ENCODE results near the gene ATCAY.

Gene ATCAY

DNA sequence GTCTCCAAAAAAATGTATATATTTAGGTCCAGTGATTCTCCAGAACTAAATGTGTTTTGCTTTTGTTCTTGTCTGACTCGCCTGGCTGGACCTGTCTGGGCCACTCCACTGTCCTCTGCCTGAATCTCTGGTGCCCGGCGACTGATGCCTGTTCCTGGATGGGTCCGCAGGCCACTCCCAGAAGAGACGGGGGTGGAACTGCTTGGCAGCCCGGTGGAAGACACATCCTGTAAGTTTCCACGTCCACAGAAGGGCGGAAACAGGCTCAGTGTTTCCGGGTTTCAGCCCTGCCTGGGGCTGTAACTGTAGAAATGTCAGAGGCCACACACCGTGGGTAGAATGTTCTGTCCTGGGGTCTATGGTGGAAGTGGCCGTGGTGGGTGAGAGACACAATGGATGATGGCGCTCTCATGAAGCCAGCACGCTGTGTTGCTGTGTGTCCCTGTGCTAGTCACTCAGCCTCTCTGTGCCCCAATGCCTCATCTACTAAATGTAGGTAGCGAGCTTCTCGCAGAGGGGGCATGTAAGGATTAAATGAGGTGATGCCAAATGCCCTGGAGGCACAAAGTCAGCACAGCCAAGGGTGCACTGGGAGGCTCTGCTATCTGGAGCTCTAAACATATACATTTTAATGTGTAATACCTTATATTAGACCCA lies 22.0 kb downstream of the ATCAY start:
- H3K27ac ChIP-seq (ENCODE audit: low read depth, low read length) = no peak overlapping the region
- H2AFZ ChIP-seq (ENCODE audit: low read length, unreplicated experiment) = no peak overlapping the region
- no peaks in the 10 kb centered on the region for H3K27me3 ChIP-seq (ENCODE audit: insufficient read depth, low read length)
- no peaks in the 10 kb centered on the region for H3K36me3 ChIP-seq (ENCODE audit: insufficient read depth, low read length)
- no peak overlapping the region for H3K4me3 ChIP-seq (ENCODE audit: low read depth, low read length)
- H3K79me2 ChIP-seq (ENCODE audit: control insufficient read depth, insufficient read depth, low read length, unreplicated experiment) = no peaks in the 10 kb centered on the region
- no peaks in the 10 kb centered on the region for H3K4me1 ChIP-seq (ENCODE audit: control insufficient read depth, insufficient read depth, low read length, unreplicated experiment)

DNA sequence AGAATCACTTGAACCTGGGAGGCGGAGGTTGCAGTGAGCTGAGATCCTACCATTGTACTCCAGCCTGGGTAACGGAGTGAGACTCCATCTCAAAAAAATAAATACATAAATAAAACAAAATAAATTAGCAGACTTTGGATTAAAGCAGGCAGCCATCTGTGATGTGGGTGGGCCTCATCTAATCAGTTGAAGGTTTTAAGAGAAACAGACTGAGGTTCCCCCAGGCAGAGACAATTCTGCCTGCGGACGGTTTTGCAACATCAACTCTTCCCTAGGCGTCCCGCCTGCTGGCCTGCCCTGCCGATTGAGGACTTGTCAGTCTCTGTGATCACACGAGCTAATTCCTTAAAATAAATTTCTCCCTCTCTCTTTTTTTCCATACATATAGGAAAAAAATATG lies 23.7 kb downstream of the ATCAY start:
- Histone ChIP-seq H3K79me2 (ENCODE audit: control insufficient read depth, insufficient read depth, low read length, unreplicated experiment) (no peaks in the 10 kb centered on the region), H3K4me1 (ENCODE audit: control insufficient read depth, insufficient read depth, low read length, unreplicated experiment) (no peaks in the 10 kb centered on the region), H3K27me3 (ENCODE audit: insufficient read depth, low read length) (no peaks in the 10 kb centered on the region), H3K36me3 (ENCODE audit: insufficient read depth, low read length) (no peaks in the 10 kb centered on the region), H3K27ac (ENCODE audit: low read depth, low read length) (no peak overlapping the region), H3K4me3 (ENCODE audit: low read depth, low read length) (no peak overlapping the region), H2AFZ (ENCODE audit: low read length, unreplicated experiment) (no peak overlapping the region)

DNA sequence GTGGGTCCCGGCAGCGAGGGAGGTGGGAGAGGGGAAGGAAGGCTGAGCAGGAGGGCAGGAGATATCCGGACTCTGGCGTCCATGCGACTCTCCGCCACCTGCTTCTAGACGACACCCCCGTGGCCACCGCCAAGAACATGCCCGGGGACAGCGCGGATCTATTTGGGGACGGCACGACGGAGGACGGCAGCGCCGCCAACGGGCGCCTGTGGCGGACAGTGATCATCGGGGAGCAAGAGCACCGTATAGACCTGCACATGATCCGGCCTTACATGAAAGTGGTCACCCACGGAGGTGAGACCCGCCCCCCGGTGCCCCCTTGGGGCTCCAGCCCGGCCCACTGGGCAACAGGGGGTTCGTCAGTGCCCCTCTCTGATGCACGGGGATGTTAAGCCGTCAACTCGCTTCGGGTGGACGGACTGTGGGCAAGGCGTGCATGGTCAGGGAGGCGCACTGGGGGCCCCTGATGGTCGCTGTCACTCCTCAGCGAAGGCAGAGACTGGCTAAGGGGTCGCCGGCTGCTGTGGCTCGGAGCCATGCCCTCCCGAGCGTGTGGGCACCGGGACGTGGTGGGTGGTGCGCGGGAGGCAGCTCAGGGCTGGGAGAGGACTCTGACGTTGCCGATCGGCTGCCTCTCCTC lies 27.3 kb downstream of the ATCAY start:
- H3K27me3 ChIP-seq (ENCODE audit: insufficient read depth, low read length) = no peaks in the 10 kb centered on the region
- H2AFZ ChIP-seq (ENCODE audit: low read length, unreplicated experiment) = no peak overlapping the region
- H3K27ac ChIP-seq (ENCODE audit: low read depth, low read length) = no peak overlapping the region
- no peak overlapping the region for H3K4me3 ChIP-seq (ENCODE audit: low read depth, low read length)
- H3K4me1 ChIP-seq (ENCODE audit: control insufficient read depth, insufficient read depth, low read length, unreplicated experiment) = no peaks in the 10 kb centered on the region
- no peaks in the 10 kb centered on the region for H3K36me3 ChIP-seq (ENCODE audit: insufficient read depth, low read length)
- H3K79me2 ChIP-seq (ENCODE audit: control insufficient read depth, insufficient read depth, low read length, unreplicated experiment) = no peaks in the 10 kb centered on the region

DNA sequence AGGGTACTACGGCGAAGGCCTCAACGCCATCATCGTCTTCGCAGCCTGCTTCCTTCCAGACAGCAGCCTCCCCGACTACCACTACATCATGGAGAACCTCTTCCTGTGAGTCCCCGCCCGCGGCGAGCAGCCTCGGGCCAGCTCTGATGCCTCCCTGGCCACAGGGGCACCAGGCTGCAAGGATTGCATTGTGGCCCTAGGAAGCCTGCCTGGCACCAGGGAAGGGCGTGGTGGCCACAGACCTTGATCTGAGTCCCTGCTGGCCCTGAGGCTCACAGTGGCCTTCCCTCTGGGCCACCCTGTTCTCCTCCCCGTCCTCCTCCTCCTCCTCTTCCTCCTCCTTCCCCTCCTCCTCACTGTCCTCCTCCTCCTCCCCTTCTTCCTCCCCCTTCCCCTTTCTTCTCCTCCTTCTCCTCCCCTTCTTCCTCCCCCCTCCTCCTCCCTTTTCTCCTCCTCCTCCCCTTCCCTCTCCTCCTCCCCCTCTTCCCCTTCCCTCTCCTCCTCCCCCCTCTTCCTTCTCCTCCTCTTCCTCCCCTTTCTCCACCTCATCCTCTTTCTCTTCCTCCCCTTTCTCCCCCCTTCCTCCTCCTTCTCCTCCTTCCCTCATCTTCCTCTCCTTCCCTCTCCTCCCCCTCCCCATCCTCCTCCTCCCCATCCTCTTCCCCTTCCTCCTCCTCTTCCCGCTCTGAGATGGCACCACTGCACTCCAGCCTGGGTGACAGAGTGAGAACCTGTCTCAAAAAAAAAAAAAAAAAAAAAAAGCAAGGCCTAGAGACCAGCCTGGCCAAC lies 28.0 kb downstream of the ATCAY start:
- Histone ChIP-seq H3K27me3 (ENCODE audit: insufficient read depth, low read length) (no peaks in the 10 kb centered on the region), H3K79me2 (ENCODE audit: control insufficient read depth, insufficient read depth, low read length, unreplicated experiment) (no peaks in the 10 kb centered on the region), H3K4me1 (ENCODE audit: control insufficient read depth, insufficient read depth, low read length, unreplicated experiment) (no peaks in the 10 kb centered on the region), H3K4me3 (ENCODE audit: low read depth, low read length) (no peak overlapping the region), H2AFZ (ENCODE audit: low read length, unreplicated experiment) (no peak overlapping the region), H3K36me3 (ENCODE audit: insufficient read depth, low read length) (no peaks in the 10 kb centered on the region), H3K27ac (ENCODE audit: low read depth, low read length) (no peak overlapping the region)

DNA sequence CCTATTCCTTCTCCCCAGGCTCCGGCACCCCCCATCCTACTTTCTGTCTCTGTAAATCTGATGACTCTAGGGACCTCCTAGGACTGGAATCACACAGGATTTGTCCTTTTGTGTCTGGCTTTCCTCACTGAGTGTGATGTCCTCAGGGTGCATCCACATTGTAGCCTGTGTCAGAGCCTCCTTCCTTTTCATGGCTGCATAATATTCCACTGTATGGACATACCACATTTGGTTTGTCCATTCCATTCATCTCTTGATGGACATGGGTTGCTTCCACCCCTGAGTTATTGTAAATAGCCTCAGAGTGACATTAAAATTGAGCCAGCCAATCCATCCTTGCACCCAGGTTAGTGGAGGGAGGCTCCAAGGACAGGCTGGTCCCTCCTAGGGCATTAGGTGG lies 29.6 kb downstream of the ATCAY start:
- Histone ChIP-seq H3K4me1 (ENCODE audit: control insufficient read depth, insufficient read depth, low read length, unreplicated experiment) (no peaks in the 10 kb centered on the region), H3K27me3 (ENCODE audit: insufficient read depth, low read length) (no peaks in the 10 kb centered on the region), H3K4me3 (ENCODE audit: low read depth, low read length) (no peak overlapping the region), H2AFZ (ENCODE audit: low read length, unreplicated experiment) (no peak overlapping the region), H3K27ac (ENCODE audit: low read depth, low read length) (no peak overlapping the region), H3K36me3 (ENCODE audit: insufficient read depth, low read length) (no peaks in the 10 kb centered on the region), H3K79me2 (ENCODE audit: control insufficient read depth, insufficient read depth, low read length, unreplicated experiment) (no peaks in the 10 kb centered on the region)

DNA sequence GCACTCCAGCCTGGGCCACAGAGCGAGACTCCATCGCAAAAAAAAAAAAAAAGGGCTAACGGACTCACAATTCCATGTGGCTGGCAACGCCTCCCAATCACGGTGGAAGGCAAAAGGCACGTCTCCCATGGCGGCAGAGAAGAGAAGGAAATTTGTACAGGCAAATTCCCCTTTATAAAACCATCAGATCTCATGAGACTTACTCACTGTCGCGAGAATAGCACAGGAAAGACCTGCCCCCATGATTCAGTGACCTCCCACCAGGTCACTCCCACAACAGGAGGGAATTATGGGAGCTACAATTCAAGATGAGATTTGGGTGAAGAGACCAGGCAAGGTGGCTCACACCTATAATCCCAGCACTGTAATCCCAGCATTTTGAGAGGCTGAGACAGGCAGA lies 33.7 kb downstream of the ATCAY start:
- Histone ChIP-seq H3K27ac (ENCODE audit: low read depth, low read length) (no peak overlapping the region), H3K4me3 (ENCODE audit: low read depth, low read length) (no peak overlapping the region), H2AFZ (ENCODE audit: low read length, unreplicated experiment) (no peak overlapping the region), H3K27me3 (ENCODE audit: insufficient read depth, low read length) (no peaks in the 10 kb centered on the region), H3K4me1 (ENCODE audit: control insufficient read depth, insufficient read depth, low read length, unreplicated experiment) (no peaks in the 10 kb centered on the region), H3K36me3 (ENCODE audit: insufficient read depth, low read length) (no peaks in the 10 kb centered on the region), H3K79me2 (ENCODE audit: control insufficient read depth, insufficient read depth, low read length, unreplicated experiment) (no peaks in the 10 kb centered on the region)

DNA sequence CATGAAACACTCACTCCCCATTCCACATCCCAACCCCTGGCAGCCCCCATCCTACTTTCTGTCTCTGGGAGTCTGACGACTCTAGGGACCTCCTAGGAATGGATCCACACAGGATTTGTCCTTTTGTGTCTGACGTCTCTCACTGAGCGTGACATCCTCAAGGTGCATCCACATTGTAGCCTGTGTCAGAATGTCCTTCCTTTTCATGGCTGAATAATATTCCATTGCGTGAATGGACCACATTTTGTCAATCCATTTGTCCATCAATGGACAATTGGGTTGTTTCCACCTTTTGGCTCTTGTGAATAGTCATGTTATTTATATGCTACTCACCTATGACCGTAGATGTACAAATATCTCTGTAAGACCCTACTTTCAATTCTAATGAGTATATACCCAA lies 35.5 kb downstream of the ATCAY start:
- no peaks in the 10 kb centered on the region for H3K79me2 ChIP-seq (ENCODE audit: control insufficient read depth, insufficient read depth, low read length, unreplicated experiment)
- no peaks in the 10 kb centered on the region for H3K27me3 ChIP-seq (ENCODE audit: insufficient read depth, low read length)
- H3K4me3 ChIP-seq (ENCODE audit: low read depth, low read length) = no peak overlapping the region
- H2AFZ ChIP-seq (ENCODE audit: low read length, unreplicated experiment) = no peak overlapping the region
- H3K4me1 ChIP-seq (ENCODE audit: control insufficient read depth, insufficient read depth, low read length, unreplicated experiment) = no peaks in the 10 kb centered on the region
- no peak overlapping the region for H3K27ac ChIP-seq (ENCODE audit: low read depth, low read length)
- no peaks in the 10 kb centered on the region for H3K36me3 ChIP-seq (ENCODE audit: insufficient read depth, low read length)

DNA sequence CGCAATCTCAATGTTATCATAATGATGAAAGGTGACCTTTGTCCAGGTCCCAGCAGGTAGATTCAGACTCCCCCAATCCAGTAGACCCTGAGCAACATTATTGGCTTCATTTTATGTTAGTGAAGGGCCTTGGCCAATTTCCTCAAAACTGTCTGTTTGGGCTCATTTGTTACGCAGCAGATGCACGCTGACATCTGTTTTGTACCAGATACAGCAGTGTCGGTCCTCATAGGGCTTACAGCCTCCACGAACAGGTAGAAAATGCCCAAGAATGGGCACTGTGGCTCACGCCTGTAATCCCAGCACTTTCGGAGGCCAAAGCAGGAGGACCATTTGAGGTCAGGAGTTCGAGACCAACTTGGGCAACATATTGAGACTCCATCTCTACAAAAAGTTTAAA lies 39.3 kb downstream of the ATCAY start:
- Histone ChIP-seq H3K79me2 (ENCODE audit: control insufficient read depth, insufficient read depth, low read length, unreplicated experiment) (no peaks in the 10 kb centered on the region), H3K4me1 (ENCODE audit: control insufficient read depth, insufficient read depth, low read length, unreplicated experiment) (no peaks in the 10 kb centered on the region), H3K4me3 (ENCODE audit: low read depth, low read length) (no peak overlapping the region), H3K27me3 (ENCODE audit: insufficient read depth, low read length) (no peaks in the 10 kb centered on the region), H2AFZ (ENCODE audit: low read length, unreplicated experiment) (no peak overlapping the region), H3K27ac (ENCODE audit: low read depth, low read length) (no peak overlapping the region), H3K36me3 (ENCODE audit: insufficient read depth, low read length) (no peaks in the 10 kb centered on the region)

DNA sequence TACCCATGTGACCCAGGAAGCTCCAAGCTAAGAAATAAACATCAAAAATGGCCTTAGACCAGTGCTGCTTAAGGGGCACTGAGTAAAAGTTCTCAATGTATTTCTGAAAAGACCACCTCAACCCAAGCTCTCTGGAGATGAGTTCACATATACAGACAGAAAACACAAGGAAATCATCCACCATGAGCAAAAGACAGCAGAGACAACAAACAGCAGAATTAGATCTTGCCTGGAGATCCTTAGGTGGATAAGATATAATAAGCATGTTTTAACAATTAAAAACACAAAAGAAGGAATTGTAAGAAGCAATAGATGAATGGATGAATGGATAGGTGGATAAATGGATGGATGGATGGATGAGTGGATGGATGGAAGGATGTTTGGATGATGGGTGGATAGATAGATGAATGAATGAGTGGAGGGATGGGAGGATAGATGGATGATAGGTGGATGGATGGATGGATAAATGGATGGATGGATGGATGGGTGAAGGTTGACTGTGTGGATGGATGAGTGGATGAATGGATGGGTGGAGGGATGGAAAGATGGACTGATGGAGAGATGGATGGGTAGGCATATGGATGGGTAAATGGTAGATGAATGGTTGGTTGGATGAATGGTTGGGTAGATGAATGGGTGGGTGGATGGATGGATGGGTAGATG lies 42.7 kb downstream of the ATCAY start:
- Histone ChIP-seq H3K4me1 (ENCODE audit: control insufficient read depth, insufficient read depth, low read length, unreplicated experiment) (no peaks in the 10 kb centered on the region), H3K36me3 (ENCODE audit: insufficient read depth, low read length) (no peaks in the 10 kb centered on the region), H3K79me2 (ENCODE audit: control insufficient read depth, insufficient read depth, low read length, unreplicated experiment) (no peaks in the 10 kb centered on the region), H3K4me3 (ENCODE audit: low read depth, low read length) (no peak overlapping the region), H2AFZ (ENCODE audit: low read length, unreplicated experiment) (no peak overlapping the region), H3K27me3 (ENCODE audit: insufficient read depth, low read length) (no peaks in the 10 kb centered on the region), H3K27ac (ENCODE audit: low read depth, low read length) (no peak overlapping the region)

DNA sequence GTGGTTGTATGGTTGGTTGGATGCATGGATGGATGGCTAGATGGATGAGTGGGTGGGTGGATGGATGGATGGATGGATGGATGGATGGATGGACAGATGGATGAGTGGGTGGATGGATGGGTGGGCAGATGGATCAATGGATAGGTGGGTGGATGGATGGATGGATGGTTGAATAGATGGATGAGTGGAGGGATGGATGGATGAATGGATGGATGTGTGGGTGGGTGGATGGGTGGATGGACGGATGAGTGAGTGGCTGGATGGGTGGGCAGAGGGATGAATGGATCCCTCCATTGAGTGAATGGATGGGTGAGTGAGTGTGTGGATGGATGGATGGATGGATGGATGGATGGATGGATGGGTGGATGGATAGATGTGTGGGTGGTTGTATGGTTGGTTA lies 43.4 kb downstream of the ATCAY start:
- no peaks in the 10 kb centered on the region for H3K36me3 ChIP-seq (ENCODE audit: insufficient read depth, low read length)
- H3K4me3 ChIP-seq (ENCODE audit: low read depth, low read length) = no peak overlapping the region
- H3K27ac ChIP-seq (ENCODE audit: low read depth, low read length) = no peak overlapping the region
- H3K79me2 ChIP-seq (ENCODE audit: control insufficient read depth, insufficient read depth, low read length, unreplicated experiment) = no peaks in the 10 kb centered on the region
- H2AFZ ChIP-seq (ENCODE audit: low read length, unreplicated experiment) = no peak overlapping the region
- H3K27me3 ChIP-seq (ENCODE audit: insufficient read depth, low read length) = no peaks in the 10 kb centered on the region
- no peaks in the 10 kb centered on the region for H3K4me1 ChIP-seq (ENCODE audit: control insufficient read depth, insufficient read depth, low read length, unreplicated experiment)

All from ACC112 (cell line).